Activated CD4-positive, alpha-beta T cell treated with anti-CD3 and anti-CD28 coated beads for 4 hours (primary cell): ENCODE data around the gene AP5Z1.

ENCODE experiments used
- DNase-seq, 2 donors: peaks; one replicate each; pipeline ENCODE4 v3.0.0-alpha.2; 2020

AP5Z1 gene

DNA sequence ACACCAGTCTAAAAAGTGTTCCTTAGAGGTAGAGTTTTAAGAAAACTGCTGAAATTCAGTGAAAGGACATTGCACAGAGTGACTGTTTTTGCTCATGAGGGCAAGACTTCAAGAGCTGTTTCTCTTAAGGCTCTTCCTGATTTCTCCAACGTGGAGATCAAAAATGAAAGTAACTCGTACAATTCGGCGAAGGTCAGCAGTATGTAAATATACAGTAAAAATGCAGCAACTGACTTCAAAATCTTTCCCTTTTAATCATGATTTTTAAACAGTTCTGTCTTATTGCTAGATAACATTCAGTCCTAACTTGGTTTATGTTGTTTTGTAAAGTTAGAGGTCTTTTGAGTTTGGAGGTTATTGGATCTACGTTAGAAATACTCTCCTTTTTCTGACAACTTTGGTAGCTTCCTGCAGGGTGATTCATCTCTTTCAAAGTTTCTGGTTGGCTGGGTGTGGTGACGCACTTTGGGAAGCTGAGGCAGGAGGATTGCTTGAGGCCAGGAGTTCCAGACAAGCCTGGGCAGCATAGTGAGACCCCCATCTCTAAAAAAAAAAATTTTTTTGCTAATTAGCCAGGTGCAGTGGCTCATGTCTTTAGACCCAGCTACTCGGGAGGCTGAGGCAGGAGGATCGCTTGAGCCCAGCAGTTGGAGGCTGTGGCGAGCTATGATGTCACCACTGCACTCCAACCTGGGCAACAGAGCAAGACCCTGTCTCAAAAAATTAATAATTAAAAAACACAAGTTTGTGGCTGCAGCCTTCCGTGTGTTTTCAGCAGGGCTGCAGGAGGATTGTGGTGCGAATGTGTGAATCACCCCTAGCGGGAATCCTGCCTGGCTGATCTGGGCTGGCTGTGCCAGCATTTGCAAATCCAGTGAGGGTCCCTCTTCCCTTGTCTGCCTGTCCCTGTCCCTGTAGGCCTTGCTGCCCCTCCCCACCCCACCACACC, 29.2 kb upstream of the AP5Z1 start:
- no peak for DNase-seq

DNA sequence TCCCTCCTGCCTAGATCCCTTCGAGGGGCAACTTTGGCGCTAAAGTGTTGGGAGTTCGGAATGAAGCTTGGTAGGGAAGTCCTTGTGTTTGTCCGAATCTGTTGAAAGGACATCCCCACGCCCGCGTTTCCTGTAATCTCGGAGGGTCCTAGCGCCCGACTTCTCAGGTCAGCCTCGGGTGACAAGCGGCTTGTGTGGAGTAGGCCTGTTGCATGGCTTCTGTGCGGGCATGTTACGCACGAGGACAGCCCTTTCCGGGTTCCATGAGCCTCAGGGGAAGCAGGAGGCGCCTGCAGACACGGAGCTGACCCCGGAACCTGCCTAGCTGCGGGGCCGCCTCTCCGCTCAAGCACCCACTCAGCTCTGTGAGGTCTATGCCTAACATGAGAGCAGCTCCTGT, 28.4 kb upstream of the AP5Z1 start:
- no peak for DNase-seq

DNA sequence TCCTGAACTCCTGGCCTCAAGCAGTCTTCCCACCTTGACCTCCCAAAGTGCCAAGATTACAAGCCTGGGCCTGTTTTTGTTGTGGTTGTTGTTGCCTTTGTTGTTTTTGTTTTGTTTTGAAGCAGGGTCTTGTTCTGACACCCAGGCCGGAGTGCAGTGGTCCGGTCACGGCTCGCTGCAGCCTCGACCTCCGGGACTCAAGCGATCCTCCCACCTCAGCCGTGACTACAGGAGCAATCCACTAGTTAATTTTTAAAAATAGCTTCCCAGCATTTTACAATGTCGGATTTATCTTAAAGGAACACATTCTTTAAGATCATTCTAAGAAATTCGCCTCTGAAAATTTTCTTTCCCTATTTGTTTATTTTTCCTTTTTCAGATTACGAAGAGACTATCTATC, 27.7 kb upstream of the AP5Z1 start:
- DNase-seq = no peak

- DNase-seq = no peak
These were observed 27.2 kb upstream of the AP5Z1 start for GRCh38 chr7:4748231-4748681.

- no peak for DNase-seq
These were observed 26.1 kb upstream of the AP5Z1 start for GRCh38 chr7:4749363-4749762.

GRCh38 chr7:4749798-4750197, 25.6 kb upstream of the AP5Z1 start:
- no peak for DNase-seq

GRCh38 chr7:4751398-4751947, 23.9 kb upstream of the AP5Z1 start:
- DNase-seq = no peak

GRCh38 chr7:4753598-4754432, 21.6 kb upstream of the AP5Z1 start:
- DNase-seq = peak; percentile 82 to 89

- no peak for DNase-seq
These were observed 20.9 kb upstream of the AP5Z1 start for GRCh38 chr7:4754433-4755010.

GRCh38 chr7:4755045-4755444, 20.4 kb upstream of the AP5Z1 start:
- no peak for DNase-seq

- DNase-seq = no peak
These were observed 17.3 kb upstream of the AP5Z1 start for GRCh38 chr7:4758111-4758510.

GRCh38 chr7:4758791-4759190, 16.6 kb upstream of the AP5Z1 start:
- DNase-seq = no peak

GRCh38 chr7:4759211-4759610, 16.2 kb upstream of the AP5Z1 start:
- no peak for DNase-seq

DNA sequence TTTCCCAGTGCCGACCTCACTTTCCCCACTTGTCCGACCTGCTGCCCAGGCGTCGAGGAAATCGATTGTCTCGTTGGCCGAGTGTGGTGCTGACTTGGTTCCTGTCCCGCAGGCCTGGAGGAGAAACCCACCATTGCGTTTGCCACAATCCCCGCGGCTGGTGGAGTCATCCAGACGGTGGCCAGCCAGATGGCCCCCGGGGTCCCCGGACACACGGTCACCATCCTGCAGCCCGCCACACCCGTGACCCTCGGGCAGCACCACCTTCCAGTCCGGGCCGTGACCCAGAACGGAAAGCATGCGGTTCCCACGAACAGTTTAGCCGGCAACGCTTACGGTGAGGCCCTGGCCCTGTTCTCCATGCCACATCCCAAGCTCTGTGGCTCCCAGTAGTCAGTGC, 14.5 kb upstream of the AP5Z1 start:
- DNase-seq = no peak

DNA sequence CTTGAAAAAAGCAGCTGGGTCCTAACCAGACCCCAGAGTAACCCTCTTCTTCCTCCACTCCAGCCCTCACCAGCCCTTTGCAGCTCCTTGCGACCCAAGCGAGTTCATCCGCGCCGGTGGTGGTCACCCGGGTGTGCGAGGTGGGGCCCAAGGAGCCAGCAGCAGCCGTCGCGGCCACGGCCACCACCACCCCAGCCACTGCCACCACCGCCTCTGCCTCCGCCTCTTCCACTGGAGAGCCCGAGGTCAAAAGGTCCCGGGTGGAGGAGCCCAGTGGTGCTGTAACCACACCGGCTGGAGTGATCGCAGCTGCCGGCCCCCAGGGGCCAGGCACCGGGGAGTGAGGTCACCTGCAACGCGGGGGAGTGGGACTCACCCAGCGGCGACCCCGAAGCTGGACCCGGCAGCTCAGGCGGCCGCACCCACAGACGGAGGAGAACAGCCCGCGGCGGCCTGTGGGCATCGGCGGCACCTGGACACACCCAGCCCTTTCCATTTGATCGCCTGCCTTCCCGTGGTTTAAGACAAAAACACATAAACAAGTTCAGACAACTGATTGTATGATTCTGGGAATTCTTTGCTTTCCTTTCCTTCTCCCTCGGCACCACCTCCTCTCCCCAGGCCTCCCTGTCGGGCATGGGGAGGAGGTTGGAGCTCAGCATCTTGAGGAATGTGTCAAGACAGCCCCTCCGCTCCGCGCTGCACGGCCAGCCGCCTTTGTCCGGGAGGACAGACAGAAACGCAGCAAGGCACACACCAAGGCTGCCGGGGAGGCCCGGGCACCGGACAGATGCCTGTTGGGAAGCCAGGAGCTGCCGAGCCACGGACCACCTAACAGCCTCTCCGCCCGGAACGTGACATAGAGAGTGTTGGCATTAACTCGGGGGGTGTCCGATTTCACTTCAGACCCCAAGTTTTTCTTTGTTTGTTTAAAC, 13.0 kb upstream of the AP5Z1 start:
- DNase-seq = no peak

GRCh38 chr7:4763091-4763793, 12.2 kb upstream of the AP5Z1 start:
- DNase-seq = no peak

GRCh38 chr7:4763794-4764185, 11.6 kb upstream of the AP5Z1 start:
- DNase-seq = no peak

DNA sequence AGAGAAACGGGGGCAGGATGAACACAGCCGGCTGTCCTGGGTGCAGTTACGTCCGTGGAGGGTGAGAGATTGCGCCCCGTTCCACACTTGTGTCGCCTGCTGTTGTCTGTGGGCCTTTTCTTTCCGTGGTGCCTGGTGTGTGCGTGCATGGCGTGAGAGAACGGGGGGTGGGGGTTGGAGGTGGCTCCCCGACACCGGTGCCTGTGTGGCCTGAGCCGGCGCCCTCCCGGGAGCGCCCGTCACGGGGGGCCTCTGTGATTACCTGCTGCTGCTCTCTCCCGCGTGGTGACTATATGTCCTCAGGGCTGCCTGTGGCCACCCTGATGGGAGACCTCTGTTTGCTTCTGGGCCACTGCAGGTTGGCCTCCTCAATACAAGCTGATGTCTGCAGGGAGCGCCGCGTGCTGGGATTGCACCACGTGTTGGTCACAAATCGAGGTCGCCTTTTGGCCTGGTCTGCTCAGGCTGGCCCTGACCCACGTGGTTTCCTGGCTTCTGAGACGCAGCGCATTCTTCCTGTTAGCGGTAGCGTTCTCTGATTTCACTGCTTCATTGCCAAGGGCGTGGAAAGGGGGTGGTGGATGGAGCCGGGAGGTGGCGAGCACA, 10.9 kb upstream of the AP5Z1 start:
- no peak for DNase-seq

DNA sequence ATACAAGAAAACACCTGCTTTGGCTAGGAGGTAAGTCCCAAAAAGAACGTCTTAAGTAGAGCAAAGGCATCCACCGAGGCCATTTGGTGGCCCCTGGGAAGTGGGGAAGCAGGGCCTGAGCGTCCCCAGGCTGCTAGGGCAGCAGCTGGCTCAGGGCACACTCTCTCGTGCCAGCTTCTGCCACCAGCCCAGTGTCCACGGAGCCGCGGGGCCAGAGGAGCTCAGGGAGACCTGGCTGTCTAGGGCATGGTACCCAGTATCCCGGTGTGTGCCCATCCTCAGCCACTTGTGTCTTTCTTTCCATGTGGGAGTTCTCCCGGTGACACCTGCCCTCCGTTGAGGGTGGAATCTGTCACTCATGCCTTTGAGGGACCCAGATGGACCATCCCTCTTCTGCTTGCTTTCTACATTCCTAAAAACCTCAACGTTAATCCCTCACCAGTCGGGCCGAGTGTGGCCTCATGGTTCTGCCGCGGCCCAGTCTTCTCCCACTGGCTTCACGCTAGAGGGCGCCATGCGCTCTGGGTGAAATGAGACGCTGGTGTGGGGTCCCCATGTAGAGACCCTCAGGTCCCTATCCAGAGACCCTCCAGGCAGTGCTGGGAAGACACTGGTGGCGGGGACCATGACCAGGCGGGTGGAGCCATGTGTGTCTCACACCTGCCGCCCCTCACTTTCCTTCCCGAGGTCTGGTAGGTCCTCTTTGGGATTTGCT, 9.5 kb upstream of the AP5Z1 start:
- no peak for DNase-seq
